Esophagus (tissue), 2 donors: ENCODE data around the gene BMPR1B. TPM values are rescaled to one million over a fixed set of nuclear protein-coding genes. Genes with fewer than 3 reads are reported as not detected.

ENCODE experiments used
- H3K27ac ChIP-seq, 2 donors: one replicate each; pipeline ENCODE4 v1.5.1; 2013; ENCODE audit warnings: low read depth in 2 of 2, mild to moderate bottlenecking in 2 of 2, inconsistent platforms in 1 of 2, low read length in 1 of 2, moderate library complexity in 1 of 2
- H3K27me3 ChIP-seq, 2 donors: one replicate each; pipeline ENCODE4 v1.6.1; 2013; ENCODE audit warnings: low read length in 2 of 2, control low read depth in 1 of 2, mild to moderate bottlenecking in 1 of 2; ENCODE audit not compliant: insufficient read depth in 2 of 2, control insufficient read depth in 1 of 2
- H3K36me3 ChIP-seq, 2 donors: one replicate each; pipeline ENCODE4 v1.6.1; 2013; ENCODE audit warnings: low read length in 1 of 2; ENCODE audit not compliant: control insufficient read depth in 2 of 2, insufficient read depth in 2 of 2
- H3K4me1 ChIP-seq, 2 donors: one replicate each; pipeline ENCODE4 v1.6.1; 2013; ENCODE audit warnings: low read length in 1 of 2; ENCODE audit not compliant: control insufficient read depth in 2 of 2, insufficient read depth in 2 of 2
- H3K4me3 ChIP-seq, 2 donors: one replicate each; pipeline ENCODE4 v1.5.1; 2013; ENCODE audit warnings: low read length in 2 of 2, mild to moderate bottlenecking in 2 of 2, low read depth in 1 of 2, moderate library complexity in 1 of 2
- H3K9me3 ChIP-seq, 2 donors: one replicate each; pipeline ENCODE4 v1.6.1; 2013; ENCODE audit warnings: mild to moderate bottlenecking in 2 of 2, low read depth in 1 of 2, low read length in 1 of 2, moderate library complexity in 1 of 2; ENCODE audit not compliant: control insufficient read depth in 2 of 2, insufficient read depth in 1 of 2
- WGBS, 2 donors: extraction: QIAGEN DNeasy Blood & Tissue Kit; methylation state at CpG; one replicate each; pipeline ENCODE4 v1.1.7; 2013; 5-methylcytosine and 5-hydroxymethylcytosine counted together
- polyA plus RNA-seq, 2 donors: library from polyadenylated mRNA; stranded (reverse); fragments of 200-250 nt; gene quantifications; one replicate each; pipeline ENCODE4 v1.2.3, GENCODE V29; 2013
- donor health status: healthy with polysubstance abuse.
- donor health status: Bipolar disorder and iron deficiency.

Gene BMPR1B
- polyA plus RNA-seq, 2 donors, result 0.18 to 0.22 TPM

GRCh38 chr4:94911106-94911505 is 153.4 kb downstream of the BMPR1B start:
- Histone ChIP-seq H3K4me3 (no peak overlapping the region), H3K9me3 (no peaks in the 10 kb centered on the region), H3K4me1 (no peaks in the 10 kb centered on the region), H3K36me3 (no peaks in the 10 kb centered on the region), H3K27ac (no peak overlapping the region), H3K27me3 (no peaks in the 10 kb centered on the region)
- 90 to 93% methylated on average over 1 of the region's 1 CpG for WGBS, 2 donors

- 84 to 88% methylated on average over 2 of the region's 2 CpGs for WGBS, 2 donors
- no peaks in the 10 kb centered on the region for H3K27me3 ChIP-seq
- no peak overlapping the region for H3K4me3 ChIP-seq
- no peak overlapping the region for H3K27ac ChIP-seq
- H3K4me1 ChIP-seq, result no peaks in the 10 kb centered on the region
- H3K9me3 ChIP-seq, result peaks cover 0 to 5% of the 10 kb centered on the region in 2 donors
- H3K36me3 ChIP-seq, result no peaks in the 10 kb centered on the region
Measured at GRCh38 chr4:94912606-94913005, 154.9 kb downstream of the BMPR1B start.

DNA sequence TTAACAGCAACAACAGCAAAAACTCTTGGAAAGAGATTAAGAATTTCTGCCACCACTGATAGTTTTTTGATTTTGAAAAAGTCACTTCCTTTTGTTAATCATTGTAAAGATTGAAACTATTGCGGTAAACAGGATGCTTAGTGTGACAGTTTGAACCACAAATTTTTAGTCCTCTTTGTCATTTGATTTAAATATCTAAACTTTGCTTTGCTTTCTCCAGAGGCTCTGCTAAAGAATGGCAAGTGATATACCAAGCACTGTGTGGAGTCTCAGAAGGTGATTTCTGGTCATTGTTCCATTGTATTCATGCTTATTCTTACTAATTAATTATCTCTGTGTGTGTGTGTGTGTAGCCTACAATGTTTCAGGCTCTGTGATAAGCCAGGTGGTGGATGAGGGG is 155.6 kb downstream of the BMPR1B start:
- Histone ChIP-seq H3K9me3 (peaks cover 0 to 5% of the 10 kb centered on the region in 2 donors), H3K4me3 (no peak overlapping the region), H3K27ac (no peak overlapping the region), H3K27me3 (no peaks in the 10 kb centered on the region), H3K4me1 (no peaks in the 10 kb centered on the region), H3K36me3 (no peaks in the 10 kb centered on the region)
- 56 to 73% methylated on average over 1 of the region's 1 CpG for WGBS, 2 donors

DNA sequence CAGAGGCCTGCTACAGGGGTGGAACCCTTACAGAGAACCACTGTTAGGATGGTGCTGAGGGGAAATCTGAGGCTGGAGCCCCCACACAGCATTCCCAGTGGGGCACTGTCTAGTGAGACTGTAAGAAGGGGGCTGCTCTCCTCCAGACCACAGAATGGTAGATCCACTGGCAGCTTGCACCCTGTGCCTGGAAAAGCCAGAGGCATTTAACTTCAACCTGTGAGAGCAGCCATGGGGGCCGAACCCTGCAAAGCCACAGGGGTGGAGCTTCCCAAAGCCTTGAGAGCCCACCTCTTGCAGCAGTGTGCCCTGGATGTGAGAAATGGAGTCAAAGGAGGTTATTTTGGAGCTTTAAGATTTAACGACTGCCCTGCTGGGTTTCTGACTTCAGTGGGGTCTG is 159.4 kb downstream of the BMPR1B start:
- Histone ChIP-seq H3K27me3 (no peaks in the 10 kb centered on the region), H3K4me3 (no peak overlapping the region), H3K9me3 (peaks cover 0 to 5% of the 10 kb centered on the region in 2 donors), H3K36me3 (no peaks in the 10 kb centered on the region), H3K4me1 (no peaks in the 10 kb centered on the region), H3K27ac (no peak overlapping the region)
- 90 to 96% methylated on average over 2 of the region's 2 CpGs for WGBS, 2 donors

- no peaks in the 10 kb centered on the region for H3K27me3 ChIP-seq
- no peak overlapping the region for H3K4me3 ChIP-seq
- H3K36me3 ChIP-seq, result no peaks in the 10 kb centered on the region
- H3K27ac ChIP-seq, result no peak overlapping the region
- H3K4me1 ChIP-seq, result no peaks in the 10 kb centered on the region
- 93 to 94% methylated on average over 1 of the region's 1 CpG for WGBS, 2 donors
- peaks cover 0 to 5% of the 10 kb centered on the region in 2 donors for H3K9me3 ChIP-seq
Measured at GRCh38 chr4:94918543-94918942, 160.8 kb downstream of the BMPR1B start.

DNA sequence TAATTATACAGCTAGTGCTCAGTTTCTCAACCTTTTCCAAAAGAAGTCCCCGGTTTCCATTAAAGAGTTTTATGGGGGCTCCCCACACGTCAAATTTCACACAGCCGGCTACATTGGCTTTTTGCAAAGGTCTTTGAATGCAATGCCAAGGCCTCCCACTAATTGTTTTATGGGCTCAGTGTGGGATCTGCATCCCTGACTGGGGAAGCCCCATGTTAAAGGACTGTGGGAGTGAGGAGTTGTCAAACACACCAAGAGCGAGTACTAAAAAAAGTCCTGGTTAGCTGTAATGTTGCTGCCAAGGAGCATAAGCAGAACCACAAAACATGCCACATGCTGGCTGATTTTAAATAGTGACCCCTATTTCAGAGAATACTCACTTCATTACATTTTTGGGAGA is 162.6 kb downstream of the BMPR1B start:
- H3K9me3 ChIP-seq, result peaks cover 0 to 5% of the 10 kb centered on the region in 2 donors
- no peaks in the 10 kb centered on the region for H3K27me3 ChIP-seq
- no peak overlapping the region for H3K27ac ChIP-seq
- WGBS, 2 donors, result 85 to 88% methylated on average over 4 of the region's 4 CpGs
- no peaks in the 10 kb centered on the region for H3K4me1 ChIP-seq
- H3K36me3 ChIP-seq, result no peaks in the 10 kb centered on the region
- no peak overlapping the region for H3K4me3 ChIP-seq

DNA sequence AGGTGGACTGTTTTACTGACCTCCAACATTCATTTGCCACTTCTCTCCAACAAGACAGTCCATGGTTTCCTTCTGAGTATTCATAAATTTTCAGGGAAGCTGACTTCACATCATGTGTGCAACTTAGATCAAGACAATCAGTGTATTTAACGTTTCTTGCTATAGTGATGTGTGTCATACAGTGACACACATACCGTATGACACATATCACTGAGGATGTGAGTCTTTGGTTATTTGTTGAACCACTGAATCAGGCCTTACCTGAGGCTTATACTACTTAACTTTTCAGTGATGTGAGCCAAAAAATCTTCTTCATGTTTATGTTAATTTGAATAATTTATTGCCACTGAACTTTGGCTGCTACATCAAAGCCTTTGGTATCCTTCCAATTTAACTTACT is 166.8 kb downstream of the BMPR1B start:
- 37 to 55% methylated on average over 2 of the region's 2 CpGs for WGBS, 2 donors
- Histone ChIP-seq H3K4me3 (no peak overlapping the region), H3K36me3 (no peaks in the 10 kb centered on the region), H3K27ac (no peak overlapping the region), H3K27me3 (no peaks in the 10 kb centered on the region), H3K4me1 (no peaks in the 10 kb centered on the region), H3K9me3 (no peaks in the 10 kb centered on the region)

- 70 to 77% methylated on average over 5 of the region's 5 CpGs for WGBS, 2 donors
- H3K36me3 ChIP-seq, result no peaks in the 10 kb centered on the region
- no peak overlapping the region for H3K4me3 ChIP-seq
- no peaks in the 10 kb centered on the region for H3K4me1 ChIP-seq
- no peak overlapping the region for H3K27ac ChIP-seq
- H3K27me3 ChIP-seq, result no peaks in the 10 kb centered on the region
- no peaks in the 10 kb centered on the region for H3K9me3 ChIP-seq
Measured at GRCh38 chr4:94925764-94926347, 168.1 kb downstream of the BMPR1B start.

DNA sequence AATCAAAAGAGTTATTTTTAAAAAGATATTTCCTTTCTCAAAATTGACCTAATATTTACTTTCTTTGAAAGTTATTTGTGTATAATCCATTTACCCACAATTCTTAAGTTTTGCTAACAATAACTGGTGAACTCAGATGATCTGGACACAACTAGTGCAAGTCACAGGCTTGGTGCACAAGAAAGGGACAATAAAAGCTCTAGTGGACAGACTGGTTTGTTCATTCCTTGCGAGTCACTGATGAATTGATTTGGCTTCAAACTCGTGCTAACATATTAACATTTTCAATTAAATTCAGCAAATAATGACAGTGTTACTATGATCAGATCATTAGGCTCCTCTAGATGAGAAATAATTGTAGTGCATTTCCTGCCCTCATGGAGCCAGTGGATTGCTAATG is 169.2 kb downstream of the BMPR1B start:
- Histone ChIP-seq H3K27ac (no peak overlapping the region), H3K4me3 (no peak overlapping the region), H3K4me1 (no peaks in the 10 kb centered on the region), H3K27me3 (no peaks in the 10 kb centered on the region), H3K9me3 (no peaks in the 10 kb centered on the region), H3K36me3 (no peaks in the 10 kb centered on the region)
- 44 to 51% methylated on average over 2 of the region's 2 CpGs for WGBS, 2 donors

DNA sequence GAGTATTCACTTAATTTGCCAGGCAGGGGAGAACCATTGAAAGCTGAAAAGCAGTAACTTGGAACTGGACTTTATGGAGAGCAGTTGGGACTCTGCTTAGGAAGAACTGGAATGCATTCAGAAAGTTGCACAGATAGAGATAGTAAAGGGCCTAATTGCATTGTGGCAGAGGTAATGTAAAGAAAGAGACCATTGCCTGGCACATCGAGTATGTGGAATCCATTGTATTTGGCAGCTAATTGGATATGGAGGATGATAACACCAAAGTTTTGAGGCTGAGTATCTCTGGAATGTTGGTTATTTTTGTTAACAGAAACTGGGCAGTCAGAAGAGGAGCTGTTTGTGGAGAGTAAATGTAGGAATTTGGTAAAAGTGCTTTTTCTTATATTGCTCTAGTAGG is 169.9 kb downstream of the BMPR1B start:
- Histone ChIP-seq H3K27me3 (no peaks in the 10 kb centered on the region), H3K36me3 (no peaks in the 10 kb centered on the region), H3K4me3 (no peak overlapping the region), H3K27ac (no peak overlapping the region), H3K9me3 (no peaks in the 10 kb centered on the region), H3K4me1 (no peaks in the 10 kb centered on the region)
- 55 to 65% methylated on average over 1 of the region's 1 CpG for WGBS, 2 donors
